GM12891 (cell line): ENCODE results near the gene UBE2D4.
A peak's percentile ranks its signal among the peaks of the same experiment; 100 is the strongest.
"Not testable (repeated sequence)": the region's sequence is repeated elsewhere in the genome, so short reads cannot be mapped to it uniquely, and the experiment has no call there.

ENCODE experiments used
- DNase-seq: peaks from one replicate; pipeline ENCODE4 v3.0.0; 2011; ENCODE audit warnings: low spot score; ENCODE audit not compliant: insufficient read length
- FAIRE-seq: peaks from 2 replicates; lab custom pipeline; 2011; peaks lifted over from hg19 to GRCh38; lab: Jason Lieb, UNC
- PAX5 ChIP-seq: IDR thresholded peaks from 2 replicates; pipeline ENCODE4 v1.6.1; 2011; ENCODE audit warnings: low read length, moderate library complexity, mild to moderate bottlenecking; ENCODE audit not compliant: insufficient read depth, severe bottlenecking
- POLR2A ChIP-seq: IDR thresholded peaks from 2 replicates; pipeline ENCODE4 v1.6.1; 2011; ENCODE audit warnings: low read depth, low read length, control low read depth
- POLR2AphosphoS5 ChIP-seq: IDR thresholded peaks from 2 replicates; pipeline ENCODE4 v1.6.1; 2011; ENCODE audit warnings: low read depth, low read length, control low read depth
- POU2F2 ChIP-seq: IDR thresholded peaks from 2 replicates; pipeline ENCODE4 v1.6.1; 2011; ENCODE audit warnings: low read depth, mild to moderate bottlenecking, control low read depth, low read length, moderate library complexity
- SPI1 ChIP-seq: IDR thresholded peaks from 2 replicates; pipeline ENCODE4 v1.6.1; 2011; ENCODE audit warnings: low read depth, low read length, control low read depth
- TAF1 ChIP-seq: IDR thresholded peaks from 2 replicates; pipeline ENCODE4 v1.6.1; 2011; ENCODE audit warnings: low read depth, low read length, control low read depth

UBE2D4 gene

GRCh38 chr7:43956027-43956426 lies 29.8 kb downstream of the UBE2D4 start:
- TF ChIP-seq POU2F2 (no peak), PAX5 (no peak), TAF1 (no peak), POLR2A (no peak), SPI1 (no peak), POLR2AphosphoS5 (no peak)
- no peak for DNase-seq
- no peak for FAIRE-seq

DNA sequence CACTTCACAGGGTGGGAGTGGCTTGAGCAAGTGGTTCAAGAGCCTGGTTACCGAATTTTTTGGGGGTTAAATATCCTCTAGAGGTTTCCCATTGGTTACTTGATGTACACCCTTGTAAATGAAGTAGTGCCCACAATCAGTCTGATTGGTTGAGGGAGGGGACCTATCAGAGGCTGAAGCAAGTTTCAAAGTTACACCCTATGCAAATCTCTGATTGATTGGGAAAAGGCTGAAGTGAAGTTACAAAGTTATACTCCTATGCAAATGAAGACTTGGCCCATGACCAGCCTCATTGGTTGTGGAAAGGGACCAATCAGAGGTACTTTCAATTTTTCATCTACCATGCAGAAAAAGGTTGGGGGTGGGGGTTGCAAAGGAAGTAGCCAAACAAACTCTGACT lies 34.7 kb downstream of the UBE2D4 start:
- TF ChIP-seq PAX5 (no peak), TAF1 (no peak), POU2F2 (no peak), POLR2A (no peak), POLR2AphosphoS5 (no peak), SPI1 (no peak)
- no peak for FAIRE-seq
- no peak for DNase-seq

GRCh38 chr7:43966392-43966791 lies 40.2 kb downstream of the UBE2D4 start:
- FAIRE-seq, DNase-seq: not testable (repeated sequence)

- FAIRE-seq, DNase-seq: not testable (repeated sequence)
These were observed 42.2 kb downstream of the UBE2D4 start for GRCh38 chr7:43968172-43969040.

- DNase-seq, FAIRE-seq: not testable (repeated sequence)
These were observed 43.4 kb downstream of the UBE2D4 start for GRCh38 chr7:43969586-43969985.

DNA sequence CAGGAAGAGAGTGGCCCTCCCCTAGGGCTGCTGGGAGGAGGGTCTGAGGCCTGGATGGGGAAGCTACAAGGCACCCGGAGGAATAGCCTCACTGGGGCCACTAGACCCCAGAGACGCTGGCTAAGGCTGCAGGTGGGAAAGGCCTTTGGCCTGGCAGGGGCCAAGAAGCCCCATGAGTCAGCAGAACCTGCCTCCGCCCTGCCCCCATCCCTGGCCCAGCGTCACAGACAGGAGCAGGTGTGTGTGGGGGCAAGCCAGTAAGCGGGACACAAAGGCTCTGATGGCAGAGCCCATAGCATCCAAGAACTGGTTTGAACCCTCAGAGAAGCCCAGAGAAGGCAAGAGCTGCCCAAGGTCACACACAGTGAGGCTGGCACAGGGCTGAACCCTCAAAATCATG lies 44.5 kb downstream of the UBE2D4 start:
- DNase-seq, FAIRE-seq: not testable (repeated sequence)

- FAIRE-seq, DNase-seq: not testable (repeated sequence)
These were observed 47.9 kb downstream of the UBE2D4 start for GRCh38 chr7:43974033-43974573.

GRCh38 chr7:43974725-43975482 lies 48.7 kb downstream of the UBE2D4 start:
- not testable (repeated sequence) for DNase-seq, FAIRE-seq

- FAIRE-seq (no peak), DNase-seq (no peak)
- TF ChIP-seq POLR2AphosphoS5: no peak
- no peak for TF ChIP-seq POLR2A
- no peak for TF ChIP-seq SPI1
- TF ChIP-seq TAF1: no peak
- no peak for TF ChIP-seq PAX5
- TF ChIP-seq POU2F2: no peak
These were observed 51.3 kb downstream of the UBE2D4 start for GRCh38 chr7:43977525-43977924.

GRCh38 chr7:43978102-43978501 lies 51.9 kb downstream of the UBE2D4 start:
- FAIRE-seq, DNase-seq: not testable (repeated sequence)

GRCh38 chr7:43982848-43983247 lies 56.6 kb downstream of the UBE2D4 start:
- DNase-seq, FAIRE-seq: not testable (repeated sequence)

- DNase-seq, FAIRE-seq: not testable (repeated sequence)
These were observed 57.5 kb downstream of the UBE2D4 start for GRCh38 chr7:43983736-43984135.

GRCh38 chr7:43985904-43986864 lies 59.9 kb downstream of the UBE2D4 start:
- not testable (repeated sequence) for FAIRE-seq
- peak; percentile 59 for DNase-seq

- not testable (repeated sequence) for FAIRE-seq, DNase-seq
These were observed 61.2 kb downstream of the UBE2D4 start for GRCh38 chr7:43987476-43987875.

- DNase-seq, FAIRE-seq: not testable (repeated sequence)
These were observed 63.9 kb downstream of the UBE2D4 start for GRCh38 chr7:43990011-43990585.

GRCh38 chr7:43990829-43991228 lies 64.6 kb downstream of the UBE2D4 start:
- not testable (repeated sequence) for FAIRE-seq, DNase-seq
